Spleen (tissue), 11 donors: ENCODE measurements around the gene GFPT1. TPM values are rescaled to one million over a fixed set of nuclear protein-coding genes. Genes with fewer than 3 reads are reported as not detected.

ENCODE experiments used
- DNase-seq: peaks from one replicate; pipeline ENCODE4 v3.0.0-alpha.2; 2020
- H3K27ac ChIP-seq, 8 donors: fragments of 200-600 bp; sonication (generic) in 7 of 8; 1 replicate in 4 of 8; 2 replicates in 4 of 8; pipeline versions ENCODE4 v1.5.0 to v1.8.0; 2016 to 2021; ENCODE audit warnings: inconsistent platforms in 4 of 8, mild to moderate bottlenecking in 4 of 8, moderate library complexity in 1 of 8
- H3K27me3 ChIP-seq, 7 donors: fragments of 200-600 bp; sonication (generic) in 6 of 7; replicated peaks in 1 of 7; 1 replicate in 4 of 7; 2 replicates in 3 of 7; pipeline versions ENCODE4 v1.5.0 to v1.8.0; 2016 to 2021; ENCODE audit warnings: inconsistent platforms in 3 of 7, mild to moderate bottlenecking in 1 of 7
- H3K36me3 ChIP-seq, 6 donors: fragments of 200-600 bp; sonication (generic) in 5 of 6; 1 replicate in 4 of 6; 2 replicates in 2 of 6; pipeline versions ENCODE4 v1.5.0 to v1.8.0; 2016 to 2021; ENCODE audit warnings: inconsistent platforms in 2 of 6
- H3K4me1 ChIP-seq, 6 donors: fragments of 200-600 bp; sonication (generic) in 5 of 6; 1 replicate in 3 of 6; 2 replicates in 3 of 6; pipeline versions ENCODE4 v1.5.0 to v1.8.0; 2016 to 2021; ENCODE audit warnings: inconsistent platforms in 3 of 6
- H3K4me3 ChIP-seq, 8 donors: fragments of 200-600 bp; sonication (generic) in 7 of 8; 1 replicate in 4 of 8; 2 replicates in 4 of 8; pipeline versions ENCODE4 v1.5.0 to v1.8.0; 2016 to 2021; ENCODE audit warnings: inconsistent platforms in 4 of 8, mild to moderate bottlenecking in 4 of 8, moderate library complexity in 2 of 8
- H3K9me3 ChIP-seq, 8 donors: fragments of 200-600 bp; sonication (generic) in 7 of 8; 1 replicate in 4 of 8; 2 replicates in 4 of 8; pipeline versions ENCODE4 v1.5.0 to v1.8.0; 2016 to 2021; ENCODE audit warnings: inconsistent platforms in 4 of 8
- POLR2A ChIP-seq, 3 donors: fragments of 450-650 bp; IDR thresholded peaks; one replicate each; pipeline ENCODE4 v1.5.1; 2017; ENCODE audit warnings: antibody characterized with exemption in 3 of 3, mild to moderate bottlenecking in 1 of 3
- POLR2AphosphoS5 ChIP-seq, 3 donors: sonication (generic); formaldehyde crosslinking; IDR thresholded peaks; one replicate each; pipeline ENCODE4 v1.5.1; 2017; ENCODE audit warnings: antibody characterized with exemption in 3 of 3
- WGBS, 5 donors: extraction: QIAGEN DNeasy Blood & Tissue Kit in 3 of 5; methylation state at CpG; one replicate each; pipeline versions ENCODE4 v1.1.5 to v1.1.7; 2013 to 2018; 5-methylcytosine and 5-hydroxymethylcytosine counted together
- intact Hi-C: fragments of 100-400 bp; cut with DNase I; formaldehyde crosslinking; loops from one replicate; pipeline ENCODE4 v1.15.0; 2023; ENCODE audit warnings: low total_unique reads
- polyA plus RNA-seq, 3 donors: library from polyadenylated mRNA; stranded (reverse); fragments of 200-250 nt; gene quantifications; one replicate each; pipeline ENCODE4 v1.2.1, GENCODE V29; 2013
- small RNA-seq, 4 donors: library from RNA; depleted of rRNA; stranded (forward); fragments of <200 nt; gene quantifications; one replicate each; pipeline ENCODE3, GENCODE V24; 2016
- total RNA-seq, 7 donors: library from RNA; depleted of rRNA in 3 of 7; stranded (reverse); fragments of >200 nt in 3 of 7; fragmentation: NEBNext Ultra II Directional in 4 of 7; extraction: Animal tissue kit (Norgen Biotek cat#: 25700) in 4 of 7; gene quantifications; one replicate each; pipeline versions ENCODE4 v1.1.0 to v1.2.1, GENCODE V29; 2016 to 2021
- TF ChIP-seq, protein P1 (sequence below), 11 experiments: fragments of 200-600 bp in 7 of 11; fragments of 450-650 bp in 4 of 11; sonication (generic) in 4 of 11; IDR thresholded peaks in 8 of 11; conservative IDR thresholded peaks in 3 of 11; 1 replicate in 7 of 11; 2 replicates in 4 of 11; pipeline versions ENCODE4 v1.4.0 to v1.8.0; 2016 to 2021; ENCODE audit warnings: antibody characterized with exemption in 11 of 11, inconsistent platforms in 4 of 11, mild to moderate bottlenecking in 1 of 11
- donor health status: healthy with polysubstance abuse.
- donor health status: DM: no; HTN: no; CAD: no; lungs with moderate emphysema.
- donor health status: DM: no; HTN: no; CAD: no.
- donor health status: Bipolar disorder and iron deficiency.
- donor health status: healthy.
- donor health status: DM: no; HTN: no; CAD: no.
- donor health status: DM: yes; HTN: yes; CAD: no.

The GFPT1 gene
- total and polyA plus RNA-seq, 10 donors, result 2.4 to 27.7 (median 19.9) TPM

DNA sequence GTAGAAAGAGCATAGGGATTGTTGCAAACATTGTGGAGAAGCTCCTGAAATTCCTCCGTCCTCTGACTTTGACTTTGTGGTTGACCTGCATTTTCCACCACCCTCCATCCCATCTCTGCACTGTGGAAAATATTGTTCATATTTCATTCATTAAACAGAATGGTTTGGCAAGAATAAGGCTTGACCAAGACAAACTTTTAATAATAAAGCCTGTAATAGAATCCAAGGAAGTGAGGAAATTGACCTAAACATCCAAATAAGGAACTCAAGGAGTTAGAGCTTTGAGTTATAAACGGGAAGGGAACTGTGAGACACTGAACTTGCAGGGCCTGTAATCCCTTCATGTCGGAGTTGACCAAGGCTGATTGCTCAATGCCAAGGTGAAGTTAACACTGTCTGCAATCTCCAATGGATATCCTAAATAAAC is 115.2 kb downstream of the GFPT1 start:
- H3K4me3 ChIP-seq, result no peak overlapping the region
- no peak for DNase-seq

More for the DNA sequence above, 115.2 kb downstream of the GFPT1 start:
- no peaks in the 10 kb centered on the region for H3K9me3 ChIP-seq
- TF ChIP-seq, protein P1, sequence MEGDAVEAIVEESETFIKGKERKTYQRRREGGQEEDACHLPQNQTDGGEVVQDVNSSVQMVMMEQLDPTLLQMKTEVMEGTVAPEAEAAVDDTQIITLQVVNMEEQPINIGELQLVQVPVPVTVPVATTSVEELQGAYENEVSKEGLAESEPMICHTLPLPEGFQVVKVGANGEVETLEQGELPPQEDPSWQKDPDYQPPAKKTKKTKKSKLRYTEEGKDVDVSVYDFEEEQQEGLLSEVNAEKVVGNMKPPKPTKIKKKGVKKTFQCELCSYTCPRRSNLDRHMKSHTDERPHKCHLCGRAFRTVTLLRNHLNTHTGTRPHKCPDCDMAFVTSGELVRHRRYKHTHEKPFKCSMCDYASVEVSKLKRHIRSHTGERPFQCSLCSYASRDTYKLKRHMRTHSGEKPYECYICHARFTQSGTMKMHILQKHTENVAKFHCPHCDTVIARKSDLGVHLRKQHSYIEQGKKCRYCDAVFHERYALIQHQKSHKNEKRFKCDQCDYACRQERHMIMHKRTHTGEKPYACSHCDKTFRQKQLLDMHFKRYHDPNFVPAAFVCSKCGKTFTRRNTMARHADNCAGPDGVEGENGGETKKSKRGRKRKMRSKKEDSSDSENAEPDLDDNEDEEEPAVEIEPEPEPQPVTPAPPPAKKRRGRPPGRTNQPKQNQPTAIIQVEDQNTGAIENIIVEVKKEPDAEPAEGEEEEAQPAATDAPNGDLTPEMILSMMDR (IDR thresholded peaks at IDR 0.05 in 8 of 11, conservative IDR thresholded peaks at IDR 0.05 in 3 of 11), result no peak
- TF ChIP-seq POLR2A (IDR thresholded peaks at IDR 0.05) (no peak), POLR2AphosphoS5 (IDR thresholded peaks at IDR 0.05) (no peak)
- peaks cover 0 to 13% (median 3%) of the 10 kb centered on the region in 6 donors for H3K4me1 ChIP-seq
- 39 to 70% (median 50%) methylated on average over 3 of the region's 3 CpGs for WGBS, 5 donors
- intact Hi-C loops, result no loop called here
- no peaks in the 10 kb centered on the region for H3K36me3 ChIP-seq
- H3K27ac ChIP-seq, result no peak overlapping the region
- peaks cover 0 to 10% (median 0%) of the 10 kb centered on the region in 7 donors for H3K27me3 ChIP-seq

Small RNA genes lying within 50 kb of the gene (small RNA-seq; reads per million reads assigned to genes)
- 0 reads per million in 4 donors for gene RF00019

Other genes with a start within 250 kb of the GFPT1 start
- 10 to 100 TPM; 24.8 to 36.2 (median 27.8) TPM for gene NFU1, start 50.2 kb upstream of the GFPT1 start, total RNA-seq
- gene NFU1, start 50.2 kb upstream of the GFPT1 start, polyA plus RNA-seq, result 10 to 100 TPM; 45.5 to 53.0 (median 48.4) TPM